IMR-90 (cell line): Measurements from ENCODE around the gene SS18L1. TPM values are rescaled to one million over a fixed set of nuclear protein-coding genes. Genes with fewer than 3 reads are reported as not detected.

Experiments used
- ATAC-seq: fragments of 200-7000 bp; cut with Tn5 transposase; 2 replicates; pipeline ENCODE4 v1.9.1; 2020; ENCODE audit warnings: low read depth, mild to moderate bottlenecking, moderate library complexity
- BruUV-seq: library from RNA; stranded (reverse); fragments of 400-500 nt; replicated peaks from 2 replicates; lab custom pipeline; 2021; lab: Mats Ljungman, UMichigan
- CTCF ChIA-PET: fragments of 300-600 bp; formaldehyde crosslinking; extraction: SDS; loops from one replicate; lab custom pipeline; 2021; ENCODE audit warnings: antibody characterized with exemption; lab: Yijun Ruan, JAX
- POLR2A ChIA-PET: fragments of 300-600 bp; sonication (Branson Sonifier 250); formaldehyde crosslinking; loops from one replicate; lab custom pipeline; 2022; ENCODE audit warnings: antibody characterized with exemption; ENCODE audit not compliant: unreplicated experiment; lab: Charles Lee
- DNase-seq: peaks from one replicate; pipeline ENCODE4 v3.0.0; 2013
- H2AFZ ChIP-seq: replicated peaks from 2 replicates; pipeline ENCODE3; 2013; ENCODE audit warnings: low read length, mild to moderate bottlenecking; ENCODE audit not compliant: poor library complexity
- H2AK5ac ChIP-seq: 2 replicates; pipeline ENCODE4 v1.6.1; 2013; ENCODE audit warnings: low read depth, low read length, inconsistent platforms
- H2AK9ac ChIP-seq: replicated peaks from 2 replicates; pipeline ENCODE3; 2013; ENCODE audit warnings: mild to moderate bottlenecking, low read depth, low read length, moderate library complexity; ENCODE audit not compliant: poor library complexity
- H2BK120ac ChIP-seq: 2 replicates; pipeline ENCODE4 v1.6.1; 2013; ENCODE audit warnings: low read depth, low read length, inconsistent platforms
- H2BK15ac ChIP-seq: 3 replicates; pipeline ENCODE4 v1.6.1; 2013; ENCODE audit warnings: low read depth, low read length, inconsistent platforms
- H2BK20ac ChIP-seq: 2 replicates; pipeline ENCODE4 v1.6.1; 2013; ENCODE audit warnings: low read depth, mild to moderate bottlenecking, inconsistent platforms, low read length, moderate library complexity
- H2BK5ac ChIP-seq: 2 replicates; pipeline ENCODE4 v1.6.1; 2013; ENCODE audit warnings: mild to moderate bottlenecking, low read depth, low read length, inconsistent platforms; ENCODE audit not compliant: poor library complexity, severe bottlenecking
- H3K14ac ChIP-seq: replicated peaks from 2 replicates; pipeline ENCODE4 v1.6.1; 2013; ENCODE audit warnings: low read depth, low read length, inconsistent platforms
- H3K18ac ChIP-seq: 2 replicates; pipeline ENCODE4 v1.6.1; 2013; ENCODE audit warnings: low read depth, low read length, control low read depth
- H3K23ac ChIP-seq: 2 replicates; pipeline ENCODE4 v1.6.1; 2013; ENCODE audit warnings: low read depth, low read length, inconsistent platforms
- H3K27ac ChIP-seq: 2 replicates; pipeline ENCODE4 v1.5.1; 2013; ENCODE audit warnings: mild to moderate bottlenecking, control low read depth, low read length; ENCODE audit not compliant: insufficient read depth
- H3K27me3 ChIP-seq: 2 replicates; pipeline ENCODE4 v1.6.1; 2013; ENCODE audit warnings: low read length; ENCODE audit not compliant: control insufficient read depth, insufficient read depth
- H3K36me3 ChIP-seq: 2 replicates; pipeline ENCODE4 v1.6.1; 2013; ENCODE audit warnings: low read length, mixed read lengths; ENCODE audit not compliant: control insufficient read depth, insufficient read depth
- H3K4ac ChIP-seq: 2 replicates; pipeline ENCODE4 v1.6.1; 2013; ENCODE audit warnings: low read depth, low read length, inconsistent platforms
- H3K4me1 ChIP-seq: 2 replicates; pipeline ENCODE4 v1.6.1; 2013; ENCODE audit warnings: low read length, mixed read lengths; ENCODE audit not compliant: control insufficient read depth, insufficient read depth
- H3K4me2 ChIP-seq: 2 replicates; pipeline ENCODE4 v1.6.1; 2013; ENCODE audit warnings: low read depth, mild to moderate bottlenecking, control low read depth, low read length, moderate library complexity
- H3K4me3 ChIP-seq: 2 replicates; pipeline ENCODE4 v1.5.1; 2013; ENCODE audit warnings: low read depth, mild to moderate bottlenecking, control low read depth, low read length, moderate library complexity; ENCODE audit not compliant: insufficient read depth
- H3K56ac ChIP-seq: 2 replicates; pipeline ENCODE4 v1.6.1; 2013; ENCODE audit warnings: low read length, inconsistent platforms; ENCODE audit not compliant: insufficient read depth; ENCODE audit errors: extremely low read depth
- H3K79me1 ChIP-seq, 2 experiments: 2 replicates each; pipeline ENCODE4 v1.6.1; 2013; ENCODE audit warnings: low read length in 2 of 2, inconsistent platforms in 1 of 2, low read depth in 1 of 2
- H3K9ac ChIP-seq: 2 replicates; pipeline ENCODE4 v1.6.1; 2013; ENCODE audit warnings: low read depth, low read length, control low read depth
- H3K9me1 ChIP-seq: 2 replicates; pipeline ENCODE4 v1.6.1; 2013; ENCODE audit warnings: low read length, inconsistent platforms; ENCODE audit not compliant: insufficient read depth
- H3K9me3 ChIP-seq: 2 replicates; pipeline ENCODE4 v1.6.1; 2013; ENCODE audit warnings: low read length; ENCODE audit not compliant: control insufficient read depth, insufficient read depth
- H4K20me1 ChIP-seq: 2 replicates; pipeline ENCODE4 v1.6.1; 2013; ENCODE audit warnings: low read length, inconsistent platforms; ENCODE audit not compliant: insufficient read depth
- H4K5ac ChIP-seq: 2 replicates; pipeline ENCODE4 v1.6.1; 2013; ENCODE audit warnings: mild to moderate bottlenecking, low read depth, low read length, control low read depth
- H4K8ac ChIP-seq, 2 experiments: 2 replicates each; pipeline ENCODE4 v1.6.1; 2013; ENCODE audit warnings: low read depth in 2 of 2, low read length in 2 of 2, control low read depth in 1 of 2, inconsistent platforms in 1 of 2
- H4K91ac ChIP-seq: 2 replicates; pipeline ENCODE4 v1.6.1; 2013; ENCODE audit warnings: low read depth, low read length, inconsistent platforms; ENCODE audit not compliant: insufficient read depth
- BHLHE40 ChIP-seq: fragments of 150-350 bp; IDR thresholded peaks from 2 replicates; pipeline ENCODE4 v1.6.1; 2016; ENCODE audit warnings: mild to moderate bottlenecking, low read depth, low read length
- CEBPB ChIP-seq: IDR thresholded peaks from 2 replicates; pipeline ENCODE4 v1.6.1; 2012; ENCODE audit warnings: low read depth, low read length, improper control_type of control experiment
- CHD1 ChIP-seq: IDR thresholded peaks from 2 replicates; pipeline ENCODE4 v1.6.1; 2012; ENCODE audit warnings: low read depth, low read length, improper control_type of control experiment
- FOS ChIP-seq: fragments of 150-350 bp; IDR thresholded peaks from 2 replicates; pipeline ENCODE4 v1.6.1; 2016; ENCODE audit warnings: low read depth, low read length
- MAFK ChIP-seq: IDR thresholded peaks from 2 replicates; pipeline ENCODE4 v1.6.1; 2012; ENCODE audit warnings: low read depth, low read length, improper control_type of control experiment
- MAZ ChIP-seq: IDR thresholded peaks from 2 replicates; pipeline ENCODE4 v1.6.1; 2012; ENCODE audit warnings: low read depth, mild to moderate bottlenecking, low read length, improper control_type of control experiment, moderate library complexity, borderline replicate concordance
- MXI1 ChIP-seq: IDR thresholded peaks from 2 replicates; pipeline ENCODE4 v1.6.1; 2012; ENCODE audit warnings: low read depth, mild to moderate bottlenecking, low read length, moderate library complexity, borderline replicate concordance
- NFE2L2 ChIP-seq: fragments of 150-350 bp; IDR thresholded peaks from 2 replicates; pipeline ENCODE4 v1.6.1; 2016; ENCODE audit warnings: low read depth, mild to moderate bottlenecking, low read length
- POLR2A ChIP-seq: IDR thresholded peaks from 2 replicates; pipeline ENCODE4 v1.6.1; 2012; ENCODE audit warnings: mild to moderate bottlenecking, low read depth, low read length
- RAD21 ChIP-seq: IDR thresholded peaks from 2 replicates; pipeline ENCODE4 v1.6.1; 2012; ENCODE audit warnings: low read length, improper control_type of control experiment
- RCOR1 ChIP-seq: IDR thresholded peaks from 2 replicates; pipeline ENCODE4 v1.6.1; 2012; ENCODE audit warnings: mild to moderate bottlenecking, low read length, improper control_type of control experiment; ENCODE audit not compliant: insufficient replicate concordance
- RFX5 ChIP-seq: IDR thresholded peaks from 2 replicates; pipeline ENCODE4 v1.8.0; 2012; ENCODE audit warnings: low read depth, mild to moderate bottlenecking, low read length, moderate library complexity
- SMC3 ChIP-seq: fragments of 150-350 bp; IDR thresholded peaks from 2 replicates; pipeline ENCODE4 v1.6.1; 2016; ENCODE audit warnings: low read depth, mild to moderate bottlenecking, antibody characterized with exemption, low read length, moderate library complexity
- WGBS, 2 experiments: methylation state at CpG; one replicate each; pipeline versions ENCODE4 v1.1.5 to v1.1.7; 2013; ENCODE audit warnings: missing lambda C conversion rate in 2 of 2; ENCODE audit not compliant: insufficient read length in 1 of 2; ENCODE audit errors: extremely low coverage in 2 of 2; 5-methylcytosine and 5-hydroxymethylcytosine counted together
- dilution Hi-C: fragments of 300-500 bp; cut with HindIII; formaldehyde crosslinking; loops from one replicate; pipeline ENCODE4 v1.14.3; 2018; ENCODE audit warnings: low sequenced_read_pairs; ENCODE audit not compliant: unreplicated experiment
- in situ Hi-C: fragments of 300-500 bp; cut with MboI; formaldehyde crosslinking; loops from 3 replicates; pipeline ENCODE4 v1.14.3; 2019; ENCODE audit warnings: low sequenced_read_pairs, inconsistent platforms, mixed read lengths
- intact Hi-C: fragments of 100-400 bp; cut with micrococcal nuclease; formaldehyde crosslinking; loops from 2 replicates; pipeline ENCODE4 v1.10.0; 2022
- polyA plus RNA-seq, 3 experiments: library from polyadenylated mRNA; depleted of rRNA; stranded (reverse); fragments of >200 nt; gene quantifications; 2 replicates each; pipeline ENCODE4 v1.2.3, GENCODE V29; 2012; ENCODE audit warnings: low replicate concordance in 1 of 3
- total RNA-seq: library from RNA; depleted of rRNA; stranded (reverse); fragments of >200 nt; gene quantifications from 2 replicates; pipeline ENCODE4 v1.2.3, GENCODE V29; 2012
- TF ChIP-seq, protein P1 (sequence below): fragments of 150-350 bp; IDR thresholded peaks from 2 replicates; pipeline ENCODE4 v1.6.1; 2017; ENCODE audit warnings: mild to moderate bottlenecking, antibody characterized with exemption, low read length, low read depth
- TF ChIP-seq, protein P2 (sequence below): conservative IDR thresholded peaks from 2 replicates; pipeline ENCODE4 v1.5.1; 2012; ENCODE audit warnings: mild to moderate bottlenecking, low read depth, low read length, improper control_type of control experiment
- TF ChIP-seq, protein P3 (sequence below): fragments of 150-350 bp; IDR thresholded peaks from 2 replicates; pipeline ENCODE4 v1.6.1; 2016; ENCODE audit warnings: low read depth, mild to moderate bottlenecking, low read length, moderate library complexity, borderline replicate concordance

The SS18L1 gene
- total and polyA plus RNA-seq, 2 of the 4 experiments (the other 2 are of a cell fraction), result 8.1 to 12.2 TPM

DNA sequence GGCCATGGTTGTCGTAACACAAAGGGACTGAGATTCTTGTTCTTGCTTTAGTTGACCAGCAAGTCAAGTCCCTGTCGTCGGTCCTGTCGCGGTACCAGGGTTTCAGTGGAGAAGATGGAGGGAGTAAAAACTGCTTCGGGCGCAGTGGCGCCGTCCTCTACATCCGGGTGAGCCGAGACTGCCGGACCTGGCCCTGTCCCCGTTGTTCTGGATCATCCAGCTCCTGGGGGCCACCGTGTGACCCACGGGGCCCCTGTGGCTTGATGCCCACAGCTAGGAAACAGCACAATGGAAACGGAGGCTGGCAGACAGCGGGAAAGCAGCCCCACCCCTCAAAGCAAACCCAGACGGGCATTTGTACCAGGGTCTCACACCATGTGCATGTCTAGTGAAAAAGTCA is 54.2 kb downstream of the SS18L1 start:
- 93% methylated on average over 6 of the region's 18 CpGs; no CpG with 5 or more reads in 1 of the 2 experiments for WGBS, 2 experiments
- H3K9ac ChIP-seq, result no peak overlapping the region
- CTCF ChIA-PET, result no interaction called here
- dilution Hi-C loops (no loop called here), in situ Hi-C loops (no loop called here), intact Hi-C loops (no loop called here)
- TF ChIP-seq BHLHE40, result no peak
- TF ChIP-seq, protein P1, sequence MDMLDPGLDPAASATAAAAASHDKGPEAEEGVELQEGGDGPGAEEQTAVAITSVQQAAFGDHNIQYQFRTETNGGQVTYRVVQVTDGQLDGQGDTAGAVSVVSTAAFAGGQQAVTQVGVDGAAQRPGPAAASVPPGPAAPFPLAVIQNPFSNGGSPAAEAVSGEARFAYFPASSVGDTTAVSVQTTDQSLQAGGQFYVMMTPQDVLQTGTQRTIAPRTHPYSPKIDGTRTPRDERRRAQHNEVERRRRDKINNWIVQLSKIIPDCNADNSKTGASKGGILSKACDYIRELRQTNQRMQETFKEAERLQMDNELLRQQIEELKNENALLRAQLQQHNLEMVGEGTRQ, result no peak
- TF ChIP-seq CEBPB, result no peak
- no peak for TF ChIP-seq RAD21
- TF ChIP-seq, protein P2, sequence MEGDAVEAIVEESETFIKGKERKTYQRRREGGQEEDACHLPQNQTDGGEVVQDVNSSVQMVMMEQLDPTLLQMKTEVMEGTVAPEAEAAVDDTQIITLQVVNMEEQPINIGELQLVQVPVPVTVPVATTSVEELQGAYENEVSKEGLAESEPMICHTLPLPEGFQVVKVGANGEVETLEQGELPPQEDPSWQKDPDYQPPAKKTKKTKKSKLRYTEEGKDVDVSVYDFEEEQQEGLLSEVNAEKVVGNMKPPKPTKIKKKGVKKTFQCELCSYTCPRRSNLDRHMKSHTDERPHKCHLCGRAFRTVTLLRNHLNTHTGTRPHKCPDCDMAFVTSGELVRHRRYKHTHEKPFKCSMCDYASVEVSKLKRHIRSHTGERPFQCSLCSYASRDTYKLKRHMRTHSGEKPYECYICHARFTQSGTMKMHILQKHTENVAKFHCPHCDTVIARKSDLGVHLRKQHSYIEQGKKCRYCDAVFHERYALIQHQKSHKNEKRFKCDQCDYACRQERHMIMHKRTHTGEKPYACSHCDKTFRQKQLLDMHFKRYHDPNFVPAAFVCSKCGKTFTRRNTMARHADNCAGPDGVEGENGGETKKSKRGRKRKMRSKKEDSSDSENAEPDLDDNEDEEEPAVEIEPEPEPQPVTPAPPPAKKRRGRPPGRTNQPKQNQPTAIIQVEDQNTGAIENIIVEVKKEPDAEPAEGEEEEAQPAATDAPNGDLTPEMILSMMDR, result no peak
- no peak for TF ChIP-seq FOS
- no peak for TF ChIP-seq RFX5
- TF ChIP-seq MAZ, result no peak
- TF ChIP-seq CHD1, result no peak
- no peak for TF ChIP-seq POLR2A
- TF ChIP-seq MAFK, result no peak
- TF ChIP-seq RCOR1, result no peak
- TF ChIP-seq, protein P3, sequence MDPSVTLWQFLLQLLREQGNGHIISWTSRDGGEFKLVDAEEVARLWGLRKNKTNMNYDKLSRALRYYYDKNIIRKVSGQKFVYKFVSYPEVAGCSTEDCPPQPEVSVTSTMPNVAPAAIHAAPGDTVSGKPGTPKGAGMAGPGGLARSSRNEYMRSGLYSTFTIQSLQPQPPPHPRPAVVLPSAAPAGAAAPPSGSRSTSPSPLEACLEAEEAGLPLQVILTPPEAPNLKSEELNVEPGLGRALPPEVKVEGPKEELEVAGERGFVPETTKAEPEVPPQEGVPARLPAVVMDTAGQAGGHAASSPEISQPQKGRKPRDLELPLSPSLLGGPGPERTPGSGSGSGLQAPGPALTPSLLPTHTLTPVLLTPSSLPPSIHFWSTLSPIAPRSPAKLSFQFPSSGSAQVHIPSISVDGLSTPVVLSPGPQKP, result no peak
- no peak for TF ChIP-seq SMC3
- no peak for TF ChIP-seq MXI1
- TF ChIP-seq NFE2L2, result no peak
- H4K5ac ChIP-seq, result no peak overlapping the region
- no peak overlapping the region for H3K14ac ChIP-seq
- DNase-seq, result no peak
- H2BK120ac ChIP-seq, result no peak overlapping the region
- peaks cover 4 to 23% of the 10 kb centered on the region in 2 experiments for H3K79me1 ChIP-seq
- no peaks in the 10 kb centered on the region for H3K27me3 ChIP-seq
- H2BK20ac ChIP-seq, result no peak overlapping the region
- H4K91ac ChIP-seq, result no peak overlapping the region
- POLR2A ChIA-PET, result no interaction called here
- H3K27ac ChIP-seq, result no peak overlapping the region
- H3K4ac ChIP-seq, result no peak overlapping the region
- no peak overlapping the region for H3K18ac ChIP-seq
- no peak for ATAC-seq
- H2BK15ac ChIP-seq, result no peak overlapping the region
- H4K8ac ChIP-seq, result no peak overlapping the region
- no peak overlapping the region for H2AK9ac ChIP-seq
- H2BK5ac ChIP-seq, result no peak overlapping the region
- H3K4me1 ChIP-seq, result no peaks in the 10 kb centered on the region
- H3K23ac ChIP-seq, result no peak overlapping the region
- no peak overlapping the region for H3K4me2 ChIP-seq
- no peaks in the 10 kb centered on the region; the same call in 1 of the 2 replicates for H3K9me1 ChIP-seq
- no peak overlapping the region for H2AFZ ChIP-seq
- BruUV-seq, result no TSS peak
- no peak overlapping the region for H3K56ac ChIP-seq
- H3K4me3 ChIP-seq, result no peak overlapping the region
- H3K36me3 ChIP-seq, result peaks cover 55% of the 10 kb centered on the region
- H3K9me3 ChIP-seq, result no peaks in the 10 kb centered on the region
- H2AK5ac ChIP-seq, result no peak overlapping the region
- H4K20me1 ChIP-seq, result peaks cover 7% of the 10 kb centered on the region; the same call in 1 of the 2 replicates
